Breast epithelium (tissue), 3 donors: ENCODE data around the gene ABCA4.

Experiments
- CTCF ChIP-seq, 3 donors: fragments of 450-650 bp; IDR thresholded peaks; one replicate each; pipeline ENCODE4 v1.5.1; 2016 to 2017; ENCODE audit warnings: antibody characterized with exemption in 3 of 3, mild to moderate bottlenecking in 3 of 3, moderate library complexity in 3 of 3
- POLR2A ChIP-seq: fragments of 450-650 bp; IDR thresholded peaks from one replicate; pipeline ENCODE4 v1.6.1; 2016; ENCODE audit warnings: antibody characterized with exemption, mild to moderate bottlenecking, moderate library complexity
- POLR2AphosphoS5 ChIP-seq, 3 donors: sonication (generic); formaldehyde crosslinking; IDR thresholded peaks; one replicate each; pipeline ENCODE4 v1.6.1; 2017; ENCODE audit warnings: antibody characterized with exemption in 3 of 3

GRCh38 chr1:93989601-93990000, 131.3 kb downstream of the ABCA4 start:
- TF ChIP-seq CTCF (IDR thresholded peaks at IDR 0.05), result no peak
- no peak for TF ChIP-seq POLR2AphosphoS5 (IDR thresholded peaks at IDR 0.05)
- no peak for TF ChIP-seq POLR2A
